C4-2B (cell line): ENCODE measurements around the gene HOXA5.

ENCODE experiments used
- H3K27ac ChIP-seq: fragments of 450-650 bp; 2 replicates; pipeline ENCODE4 v1.5.1; 2017
- CTCF ChIP-seq: fragments of 450-650 bp; conservative IDR thresholded peaks from 2 replicates; pipeline ENCODE4 v1.5.1; 2017; ENCODE audit warnings: mild to moderate bottlenecking
- ZFX ChIP-seq: fragments of 450-650 bp; IDR thresholded peaks from 2 replicates; pipeline ENCODE4 v1.6.1; 2017

The HOXA5 gene

GRCh38 chr7:27101957-27102580, 41.4 kb downstream of the HOXA5 start:
- no peak overlapping the region for H3K27ac ChIP-seq
- TF ChIP-seq CTCF (no peak), ZFX (no peak)

GRCh38 chr7:27101171-27101956, 42.1 kb downstream of the HOXA5 start:
- H3K27ac ChIP-seq, result no peak overlapping the region
- TF ChIP-seq CTCF, result no peak
- TF ChIP-seq ZFX, result no peak

GRCh38 chr7:27100694-27101170, 42.7 kb downstream of the HOXA5 start:
- H3K27ac ChIP-seq, result no peak overlapping the region
- TF ChIP-seq ZFX (no peak), CTCF (no peak)

- H3K27ac ChIP-seq, result no peak overlapping the region
- TF ChIP-seq CTCF (no peak), ZFX (no peak)
Observed at GRCh38 chr7:27099453-27100370, 43.8 kb downstream of the HOXA5 start.

GRCh38 chr7:27098578-27099451, 44.7 kb downstream of the HOXA5 start:
- TF ChIP-seq ZFX (no peak), CTCF (no peak)
- no peak overlapping the region for H3K27ac ChIP-seq

- no peak overlapping the region for H3K27ac ChIP-seq
- TF ChIP-seq ZFX (no peak), CTCF (no peak)
Observed at GRCh38 chr7:27097686-27098577, 45.5 kb downstream of the HOXA5 start.
